Smooth muscle cell of the brain vasculature (primary cell): ENCODE measurements around the gene WLS.
"Not testable (repeated sequence)": the region's sequence is repeated elsewhere in the genome, so short reads cannot be mapped to it uniquely, and the experiment has no call there.

Source experiments
- DNase-seq: peaks from one replicate; pipeline ENCODE4 v3.0.0-alpha.2; 2012; ENCODE audit warnings: low read depth, low spot score

Gene WLS

GRCh38 chr1:68201546-68202238 lies 30.6 kb downstream of the WLS start:
- no peak for DNase-seq

GRCh38 chr1:68199603-68200002 lies 32.7 kb downstream of the WLS start:
- DNase-seq: no peak

GRCh38 chr1:68198752-68199151 lies 33.6 kb downstream of the WLS start:
- DNase-seq: no peak

- no peak for DNase-seq
These were observed 34.4 kb downstream of the WLS start for GRCh38 chr1:68197891-68198290.

GRCh38 chr1:68197461-68197860 lies 34.9 kb downstream of the WLS start:
- no peak for DNase-seq

- no peak for DNase-seq
These were observed 35.6 kb downstream of the WLS start for GRCh38 chr1:68196676-68197075.

GRCh38 chr1:68191717-68192116 lies 40.6 kb downstream of the WLS start:
- DNase-seq: no peak

GRCh38 chr1:68188644-68189340 lies 43.5 kb downstream of the WLS start:
- no peak for DNase-seq

- DNase-seq: peak; percentile 49
These were observed 44.2 kb downstream of the WLS start for GRCh38 chr1:68188060-68188538.

GRCh38 chr1:68185743-68186142 lies 46.6 kb downstream of the WLS start:
- DNase-seq: no peak

- DNase-seq: no peak
These were observed 48.4 kb downstream of the WLS start for GRCh38 chr1:68183895-68184294.

- no peak for DNase-seq
These were observed 51.2 kb downstream of the WLS start for GRCh38 chr1:68181165-68181556.

GRCh38 chr1:68180441-68181164 lies 51.7 kb downstream of the WLS start:
- DNase-seq: no peak

GRCh38 chr1:68178821-68179490 lies 53.4 kb downstream of the WLS start:
- no peak for DNase-seq

- DNase-seq: no peak
These were observed 56.5 kb downstream of the WLS start for GRCh38 chr1:68175621-68176398.

GRCh38 chr1:68174738-68175113 lies 57.6 kb downstream of the WLS start:
- DNase-seq: no peak

GRCh38 chr1:68173936-68174737 lies 58.2 kb downstream of the WLS start:
- DNase-seq: peak; percentile 95

GRCh38 chr1:68173283-68173935 lies 58.9 kb downstream of the WLS start:
- peak; percentile 61 for DNase-seq

- DNase-seq: not testable (repeated sequence)
These were observed 60.5 kb downstream of the WLS start for GRCh38 chr1:68171795-68172194.
